Suppressor macrophage (primary cell): ENCODE results near the gene DIS3L2.
A peak's percentile ranks its signal among the peaks of the same experiment; 100 is the strongest.
"Not testable (repeated sequence)": the region's sequence is repeated elsewhere in the genome, so short reads cannot be mapped to it uniquely, and the experiment has no call there.

Experiments used
- DNase-seq, 4 experiments: peaks; one replicate each; pipeline ENCODE4 v3.0.0-alpha.2; 2020 to 2022

Gene DIS3L2

DNA sequence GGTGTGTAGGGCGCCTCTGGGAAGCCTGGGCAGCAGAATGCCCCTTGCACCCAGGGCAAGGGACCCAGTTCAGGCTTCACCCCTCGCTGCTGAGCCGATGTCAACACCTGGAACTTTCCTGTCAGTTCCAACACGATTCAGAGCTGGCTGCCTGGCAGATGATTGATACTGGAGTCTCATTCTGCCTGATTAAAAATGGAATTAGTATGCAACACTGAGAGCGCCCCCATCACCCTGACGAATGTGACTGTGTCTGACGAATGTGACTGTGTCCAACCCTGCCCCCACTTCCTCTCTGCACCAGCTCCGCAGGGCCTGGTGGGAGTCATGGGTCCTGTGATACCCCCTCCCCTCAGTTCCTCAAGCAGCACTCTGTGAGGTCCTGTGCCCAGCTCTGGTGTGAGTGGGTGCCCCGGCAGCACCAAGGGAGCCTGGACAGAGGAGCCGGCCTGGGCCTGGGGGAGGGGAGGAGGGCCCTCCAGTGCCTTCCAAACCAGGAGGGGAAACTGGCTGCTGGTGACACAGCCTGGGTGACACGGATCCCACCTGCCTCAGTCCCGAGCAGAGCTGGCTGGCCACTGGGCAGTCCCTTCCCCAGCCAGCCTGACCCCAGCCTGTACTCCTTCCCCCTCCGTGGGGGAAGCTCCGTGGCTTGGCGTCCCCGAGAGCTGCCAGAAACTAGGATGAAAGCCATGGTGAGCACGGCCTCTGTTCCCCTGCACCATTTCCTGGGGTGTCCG lies 375.6 kb downstream of the DIS3L2 start:
- peak; percentile 25 to 62 (median 48) for DNase-seq

DNA sequence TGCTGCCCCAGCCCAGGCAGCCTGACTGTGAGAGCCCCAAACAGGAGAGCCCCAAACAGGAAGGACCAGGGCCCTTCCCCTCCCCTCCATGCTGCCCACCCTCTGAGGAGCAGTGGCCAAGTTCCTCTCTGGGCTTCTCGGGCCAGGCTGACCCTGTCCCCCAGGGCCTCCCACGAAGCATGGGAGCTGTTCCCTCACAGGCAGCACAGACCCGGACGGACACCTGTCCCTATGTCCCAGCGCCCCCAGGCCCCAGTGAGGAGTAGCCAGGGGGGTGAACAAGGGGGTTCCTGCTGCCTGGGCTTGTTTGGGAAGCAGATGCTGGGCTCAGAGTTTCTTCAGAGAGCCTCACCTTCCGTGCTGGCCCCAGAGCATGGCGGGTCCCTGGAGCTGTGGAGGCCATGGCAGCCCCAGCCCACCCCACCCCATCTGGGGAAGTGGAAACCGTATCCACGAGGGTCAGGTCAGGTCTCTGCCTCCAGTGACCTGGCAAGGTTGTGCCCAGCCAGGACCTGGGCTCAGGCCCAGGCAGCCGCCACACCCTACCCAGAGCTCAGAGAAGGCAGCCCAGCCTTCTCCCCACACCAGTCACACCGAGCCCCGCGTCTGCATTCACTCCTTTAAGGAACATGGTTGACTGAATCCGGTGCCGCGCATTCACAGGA lies 376.7 kb downstream of the DIS3L2 start:
- not testable (repeated sequence) for DNase-seq

DNA sequence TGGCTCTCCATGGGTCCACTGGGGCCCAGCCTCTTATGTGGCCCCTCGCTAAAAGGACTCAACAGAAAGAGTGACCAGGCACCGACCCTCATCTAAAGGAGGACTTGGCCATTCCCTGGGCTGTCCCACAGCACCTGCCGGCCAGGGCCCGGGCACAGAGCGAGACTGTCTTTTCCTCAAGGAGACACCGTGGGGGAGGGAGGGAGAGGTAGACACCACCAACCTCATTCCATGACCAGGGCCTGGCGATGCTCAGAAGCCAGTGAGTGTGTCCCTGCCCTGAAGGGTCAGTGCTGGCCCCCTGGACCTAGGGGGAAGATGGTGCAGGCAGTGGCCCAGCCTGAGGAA lies 377.2 kb downstream of the DIS3L2 start:
- no peak for DNase-seq

DNA sequence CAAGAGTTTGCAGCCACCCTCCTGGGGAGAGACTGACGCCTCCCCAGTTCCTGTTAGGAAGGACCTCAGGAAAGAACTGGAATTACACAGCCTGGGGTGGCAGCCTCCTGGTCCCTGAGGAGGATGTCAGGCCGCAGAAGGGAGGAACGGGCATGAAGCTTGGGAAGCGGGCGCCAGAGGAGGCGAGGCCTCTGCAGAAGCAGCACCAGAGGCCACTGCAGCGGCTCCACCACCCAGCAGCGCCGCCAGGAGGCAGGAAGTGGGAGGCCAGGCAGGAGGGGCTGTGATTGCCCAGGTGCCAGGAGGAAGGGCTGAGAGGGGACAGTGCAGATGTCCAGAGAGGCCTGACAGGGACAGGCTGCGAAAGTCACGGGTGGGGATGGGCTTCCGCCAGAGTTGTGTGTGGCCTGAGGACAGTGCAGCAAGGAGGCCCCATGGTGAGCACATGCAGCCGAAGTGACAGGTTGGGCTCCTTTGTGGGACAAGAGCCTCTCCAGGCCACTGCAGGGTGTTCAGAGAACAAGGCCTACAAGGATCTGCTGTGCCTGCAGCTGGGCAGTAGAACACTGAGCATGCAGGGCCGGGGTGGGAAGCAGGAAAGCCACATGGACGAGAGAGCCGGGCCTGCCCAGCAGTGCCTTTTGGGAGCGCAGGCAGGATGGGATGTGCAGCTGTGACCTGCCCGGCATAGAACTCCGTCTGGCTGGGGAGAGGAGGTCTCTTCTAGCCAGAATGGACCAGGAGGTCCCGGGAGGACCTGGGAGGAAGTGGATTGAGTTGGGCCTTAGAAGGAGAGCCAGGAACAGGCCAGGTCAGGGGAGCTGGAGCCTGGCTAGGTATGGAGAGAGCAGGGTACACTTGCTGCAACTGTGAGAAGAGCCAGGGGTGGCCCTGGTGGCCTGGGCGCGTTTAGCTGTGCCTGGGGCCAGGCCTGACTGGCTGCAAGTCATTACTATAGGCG lies 377.9 kb downstream of the DIS3L2 start:
- DNase-seq: no peak

DNA sequence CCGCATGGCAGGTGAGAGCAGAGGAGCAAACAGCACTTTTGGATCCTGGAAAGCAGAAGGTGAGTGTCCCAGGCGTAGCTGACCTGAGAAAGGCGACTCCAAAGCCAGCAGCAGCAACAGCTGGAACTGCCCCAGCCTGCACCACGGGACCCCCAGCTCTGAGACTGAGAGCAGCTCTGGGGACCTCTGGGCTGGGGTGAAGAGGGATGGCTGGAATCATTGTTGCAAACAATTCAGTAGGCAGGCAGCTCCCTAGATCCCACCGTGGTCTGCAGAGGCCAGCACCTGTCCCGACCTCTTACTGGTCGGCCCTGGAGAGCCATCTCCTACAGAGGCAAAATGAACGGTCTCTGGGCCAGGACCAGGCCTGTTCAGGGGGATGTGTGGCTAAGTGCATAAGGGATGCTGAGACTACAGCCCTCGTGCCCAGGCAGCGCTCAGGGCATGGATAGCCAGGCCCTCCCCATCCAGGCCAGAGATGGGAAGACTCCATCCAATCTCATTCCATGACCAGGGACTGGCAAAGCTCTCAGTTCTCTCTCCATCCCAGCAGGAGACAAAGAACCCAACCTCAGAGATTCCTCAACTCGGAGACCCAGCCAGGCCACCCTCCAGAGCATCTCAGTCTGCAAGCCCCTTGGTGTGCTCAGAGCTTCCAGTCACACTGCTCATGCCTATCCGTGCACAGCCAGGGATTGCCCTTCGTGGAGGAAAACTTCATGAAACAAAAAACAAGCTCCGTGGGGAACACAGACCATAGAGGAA lies 378.8 kb downstream of the DIS3L2 start:
- DNase-seq: no peak

DNA sequence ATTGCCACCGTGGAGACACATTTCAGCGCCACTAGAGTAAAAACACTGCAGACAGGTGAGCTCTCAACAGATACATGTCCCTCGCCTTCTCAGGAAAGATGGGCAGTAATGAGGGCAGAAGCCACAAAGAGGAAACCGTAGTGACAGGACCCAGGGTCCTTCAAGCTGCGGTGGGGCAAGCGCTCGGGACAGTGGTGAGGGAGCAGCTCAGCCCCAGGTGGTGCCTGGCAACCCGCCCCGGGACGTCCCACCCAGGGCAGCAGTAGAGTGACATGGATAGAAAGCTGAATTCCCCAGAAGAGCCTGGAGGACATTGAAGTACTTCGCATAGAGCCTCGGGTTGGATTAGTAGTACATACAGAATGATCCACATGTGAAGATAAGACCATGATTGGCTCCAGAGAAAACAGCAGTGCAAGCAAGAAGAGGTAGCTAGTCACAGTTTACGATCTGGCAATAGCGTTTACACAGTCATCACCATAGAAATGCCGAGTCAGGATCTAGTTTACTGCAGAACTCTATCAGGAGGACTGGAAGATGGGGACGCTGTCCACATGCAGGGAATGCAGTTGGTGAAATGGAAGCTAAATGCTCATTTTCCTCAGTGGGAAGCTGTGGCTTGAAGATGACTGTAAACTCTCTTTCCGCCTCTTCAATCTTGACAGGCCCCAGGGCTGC lies 379.7 kb downstream of the DIS3L2 start:
- DNase-seq: no peak

DNA sequence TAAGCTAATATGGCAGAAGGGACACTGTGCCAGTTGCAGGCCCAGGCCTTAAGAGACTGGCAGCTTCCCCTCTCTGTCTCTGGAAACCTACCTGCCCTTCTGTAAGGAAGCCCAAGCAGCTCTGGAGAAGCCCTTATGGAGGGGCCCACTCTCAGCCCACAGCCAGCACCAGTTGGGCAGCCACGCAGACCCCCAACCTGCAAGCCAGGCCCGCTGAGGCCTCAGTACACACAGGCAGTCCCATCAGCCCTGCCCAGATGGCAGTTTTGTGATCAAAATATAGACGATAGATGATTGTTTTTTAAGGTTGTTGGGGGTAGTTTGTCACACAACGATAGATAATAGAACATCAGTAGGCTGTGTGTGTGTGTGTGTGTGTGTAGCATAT lies 380.2 kb downstream of the DIS3L2 start:
- DNase-seq: no peak

DNA sequence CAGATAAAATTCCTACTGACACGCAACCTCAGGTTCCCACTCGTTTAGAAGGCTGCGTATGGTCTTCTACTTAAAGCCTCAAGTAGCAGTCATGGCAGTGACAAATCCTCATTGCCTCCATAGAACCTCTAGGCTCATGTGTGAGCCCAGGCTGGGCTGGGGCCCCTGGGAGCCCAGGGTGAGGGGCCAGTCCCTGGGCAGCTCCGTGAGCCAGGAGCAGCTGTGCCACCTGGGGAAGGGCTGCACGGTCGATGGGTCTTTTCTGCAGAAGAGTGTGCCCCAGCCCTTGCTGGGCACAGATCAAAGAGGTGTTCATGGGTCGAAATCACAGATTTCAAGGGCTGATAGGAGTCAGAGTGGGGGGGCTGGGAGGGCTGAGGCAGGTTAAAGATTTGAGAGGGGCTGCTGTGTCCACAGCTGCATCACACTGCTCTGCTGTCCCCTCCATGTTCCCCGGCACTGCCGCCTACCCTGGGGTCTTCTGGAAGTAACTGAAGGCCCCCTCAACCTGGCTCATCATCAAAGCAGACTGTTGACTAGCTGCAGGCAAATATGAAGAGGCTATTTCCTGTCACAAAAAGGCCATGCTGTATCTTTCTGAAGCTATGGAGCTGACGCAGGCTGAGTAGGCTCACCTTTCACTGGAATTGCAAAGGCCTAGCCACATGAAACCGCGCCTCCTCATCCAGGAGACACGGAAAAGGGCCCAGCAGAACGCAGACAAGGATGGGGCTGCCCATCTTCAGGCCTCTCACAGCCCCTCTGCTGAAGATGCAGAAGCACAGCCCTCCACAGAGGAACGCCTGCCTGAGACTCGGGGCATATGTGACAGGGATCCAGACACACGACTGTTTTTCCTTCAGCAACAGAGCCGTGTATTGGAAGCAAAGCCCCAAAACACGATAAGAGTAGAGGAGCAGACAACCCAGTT lies 381.4 kb downstream of the DIS3L2 start:
- DNase-seq: no peak

DNA sequence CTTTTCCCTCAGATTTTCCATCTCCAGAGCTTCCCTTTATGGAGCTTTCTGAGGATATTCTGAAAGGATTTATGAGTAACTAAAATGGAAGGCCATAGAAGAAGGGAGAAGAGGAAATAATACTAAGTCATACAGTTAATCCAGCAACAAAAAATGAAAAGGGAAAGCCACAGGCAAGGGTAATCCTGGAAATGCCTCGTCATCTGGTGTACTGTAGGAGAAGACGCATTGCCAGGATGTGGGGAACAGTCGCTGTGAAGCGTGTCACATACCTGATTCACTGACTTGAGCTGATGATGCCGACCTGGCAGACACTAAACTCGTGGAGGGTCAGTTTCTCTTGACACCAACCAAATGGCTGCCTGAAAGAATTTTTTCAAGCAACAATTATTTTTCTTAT lies 382.3 kb downstream of the DIS3L2 start:
- no peak for DNase-seq

DNA sequence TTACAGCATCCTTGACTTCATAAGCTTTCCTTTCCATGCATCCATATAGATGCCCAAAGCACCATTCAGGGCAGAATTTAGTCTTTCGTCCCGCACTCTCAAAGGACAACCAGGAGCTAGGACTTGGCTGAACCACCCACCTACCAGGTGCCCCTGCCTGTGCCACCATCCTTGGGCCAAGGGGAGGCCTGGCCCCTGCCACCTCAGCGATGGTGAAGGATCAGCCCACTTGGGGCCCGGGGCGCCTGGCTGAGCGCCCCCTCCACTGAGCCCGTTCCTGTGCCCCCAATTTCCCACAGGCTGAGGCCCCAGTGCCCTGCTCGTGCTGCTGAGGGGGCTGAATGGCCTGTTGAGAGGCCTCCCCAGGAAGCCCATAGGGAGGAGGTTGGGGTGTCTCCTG lies 383.7 kb downstream of the DIS3L2 start:
- DNase-seq: no peak

DNA sequence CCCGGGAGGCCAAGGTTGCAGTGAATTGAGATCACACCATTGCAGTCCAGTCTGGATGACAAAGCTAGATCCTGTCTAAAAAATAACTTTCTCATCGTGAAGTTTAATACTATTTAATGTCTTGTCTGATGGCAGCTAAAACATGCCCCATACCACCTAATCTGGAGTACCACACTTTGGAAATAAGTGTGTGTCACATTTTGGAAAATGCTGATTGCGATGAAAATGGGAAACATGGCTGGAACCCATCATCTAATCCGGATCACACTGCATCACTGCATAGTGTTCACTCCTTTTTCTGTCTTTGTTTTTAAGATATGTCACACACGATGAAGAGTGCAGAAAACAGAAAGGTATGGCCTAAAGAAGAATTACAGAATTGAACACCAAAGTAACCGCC lies 385.9 kb downstream of the DIS3L2 start:
- DNase-seq: no peak

DNA sequence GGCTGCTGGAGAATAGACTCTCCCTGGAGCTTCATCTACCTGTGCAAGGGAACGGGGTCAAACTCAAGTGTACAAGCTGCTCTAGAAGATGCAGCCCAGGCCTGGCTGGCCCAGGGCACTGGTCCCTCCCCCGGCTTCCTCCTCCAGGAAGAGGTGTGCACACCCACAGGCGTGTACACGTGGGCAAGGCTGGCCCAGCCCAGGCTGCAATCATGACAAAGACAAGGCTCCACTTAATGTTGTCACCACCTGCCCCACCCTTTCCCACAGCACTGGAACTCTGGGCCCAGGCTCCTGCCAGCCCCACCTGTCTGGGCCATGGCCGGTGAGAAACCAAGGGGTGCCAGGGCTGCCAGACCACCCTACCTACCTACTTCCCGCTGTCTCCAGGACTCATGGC lies 387.4 kb downstream of the DIS3L2 start:
- no peak for DNase-seq

DNA sequence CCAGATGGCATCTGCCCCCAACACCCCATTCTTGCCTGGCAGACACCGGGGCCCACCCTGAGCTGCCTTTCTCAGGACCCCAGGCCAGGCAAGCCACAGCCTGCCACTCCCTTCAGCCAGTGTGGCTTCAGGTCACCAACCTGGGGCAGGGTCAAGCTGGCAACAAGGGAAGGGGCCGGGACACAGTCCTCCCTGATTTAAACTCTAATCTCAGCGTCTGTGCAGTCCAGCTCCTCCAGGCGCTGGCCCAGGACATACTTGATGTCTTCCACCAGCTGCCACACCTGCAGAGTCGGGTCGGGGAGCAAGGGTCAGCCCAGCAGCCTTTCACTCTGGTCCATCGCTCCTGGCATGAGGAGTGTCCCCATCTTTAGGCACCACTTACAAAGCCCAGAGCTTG lies 388.0 kb downstream of the DIS3L2 start:
- no peak for DNase-seq

DNA sequence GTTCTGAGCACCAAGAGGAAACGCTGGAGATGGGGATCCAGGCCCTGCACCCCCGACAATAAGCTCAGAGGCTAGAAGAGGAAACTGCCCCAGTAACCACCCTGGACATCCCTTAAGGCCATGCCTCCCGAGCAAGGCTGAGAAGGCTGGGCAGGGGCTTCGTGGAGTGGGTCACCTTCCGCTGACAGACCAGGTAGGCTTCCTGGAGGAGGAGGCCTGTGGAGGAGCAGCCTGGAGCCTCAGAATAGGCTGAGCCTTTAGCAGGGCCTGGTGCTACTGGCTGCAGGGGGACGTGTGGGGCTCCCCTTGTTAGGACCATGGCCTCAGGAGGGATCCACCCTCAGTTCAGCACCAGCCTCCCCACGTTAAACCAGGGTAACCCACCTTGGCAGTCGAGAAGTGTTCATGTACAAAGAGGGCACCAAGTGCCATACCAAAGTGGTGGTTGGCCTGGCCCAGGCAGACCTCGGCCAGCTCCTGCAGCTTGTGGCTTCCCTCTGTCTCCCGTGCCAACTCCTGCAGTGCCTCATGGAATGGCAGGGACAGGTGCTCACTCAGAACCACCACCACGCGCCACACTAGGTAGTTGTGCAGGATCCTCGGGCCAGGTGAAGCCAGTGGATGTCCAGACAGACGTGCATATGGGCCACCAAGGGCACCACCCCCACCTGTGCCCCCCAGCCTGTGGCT lies 388.6 kb downstream of the DIS3L2 start:
- DNase-seq: no peak

DNA sequence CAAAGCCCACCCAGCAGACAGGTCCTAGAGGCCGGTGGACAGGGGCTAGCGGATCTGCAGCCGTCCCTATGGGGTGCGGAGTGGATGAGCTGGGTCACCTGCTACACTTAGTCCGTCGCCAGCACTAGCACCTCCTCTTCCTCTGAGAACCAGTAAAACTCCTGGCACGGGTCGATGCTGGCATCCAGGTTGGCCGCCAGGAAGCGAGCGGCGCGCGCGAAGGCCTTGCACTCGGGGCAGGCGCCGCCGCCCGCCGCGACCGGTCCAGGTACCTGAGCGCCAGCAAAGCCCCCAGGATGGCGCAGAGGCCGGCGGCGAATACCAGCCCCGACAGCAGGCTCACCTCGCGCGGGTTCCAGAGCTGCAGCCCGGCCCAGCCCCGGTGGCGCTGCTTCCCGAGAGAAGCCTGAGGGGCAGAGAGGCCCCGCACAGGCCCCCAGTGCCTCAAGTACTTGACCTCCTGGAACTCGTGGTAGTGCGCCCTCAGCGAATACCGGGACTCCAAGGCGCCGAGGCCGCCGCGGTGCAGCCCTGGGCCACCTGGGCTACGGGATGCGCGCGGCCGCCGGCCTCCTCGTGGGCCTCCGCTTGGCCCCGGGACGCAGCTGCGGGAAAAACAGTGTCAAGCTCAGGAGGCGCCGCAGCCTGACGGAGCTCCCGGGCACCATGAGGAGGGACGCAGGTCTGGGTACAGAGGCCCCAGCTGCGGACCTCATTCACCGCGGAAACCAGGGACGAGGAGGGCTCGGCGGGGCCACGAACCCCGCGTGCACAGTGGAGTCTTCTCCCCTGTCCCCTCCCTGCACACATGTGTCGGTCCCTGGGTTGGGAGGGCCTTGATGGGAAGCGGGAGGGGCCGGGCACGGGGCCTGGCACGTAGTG lies 389.5 kb downstream of the DIS3L2 start:
- no peak for DNase-seq

DNA sequence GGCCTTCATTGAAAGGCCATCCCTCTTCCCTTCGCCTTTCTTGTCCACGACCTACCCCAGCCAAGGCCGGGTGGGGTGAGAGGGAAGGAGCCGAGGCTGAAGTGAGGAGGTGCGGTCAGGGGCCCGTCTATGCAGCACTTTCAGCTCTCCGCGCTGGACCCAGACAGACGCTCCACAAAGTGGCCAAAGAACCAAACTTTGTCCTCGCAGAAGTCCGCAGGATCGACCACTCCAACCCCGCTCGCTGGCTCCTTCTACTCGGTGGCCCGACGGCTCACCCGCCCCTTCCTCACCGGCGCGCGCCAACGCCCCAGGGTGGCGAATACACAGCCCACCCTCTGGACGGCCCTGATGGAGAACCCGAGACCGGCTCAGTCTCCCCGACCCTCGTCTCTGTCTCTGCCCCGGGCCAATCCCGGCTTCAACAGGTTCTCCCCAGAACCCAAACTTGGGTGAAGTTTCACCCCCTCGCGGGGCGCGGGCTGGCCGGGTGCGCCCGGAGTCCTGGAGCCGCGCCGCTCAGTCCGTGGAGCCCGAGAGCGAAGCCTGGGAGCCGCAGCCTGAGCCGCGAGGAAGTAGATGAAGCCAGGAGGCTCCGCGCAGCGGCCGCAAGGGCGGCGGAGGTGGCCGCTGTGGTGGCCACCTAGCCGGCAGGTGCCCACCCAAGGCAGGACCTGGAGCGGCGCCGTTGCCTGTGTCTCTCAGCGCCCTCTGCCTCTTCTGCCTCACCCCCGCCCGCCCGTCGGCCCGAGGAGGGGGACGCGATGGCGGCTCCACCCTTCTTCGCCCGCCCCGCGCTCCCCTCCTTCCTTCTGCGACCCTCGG lies 390.4 kb downstream of the DIS3L2 start:
- no peak for DNase-seq

DNA sequence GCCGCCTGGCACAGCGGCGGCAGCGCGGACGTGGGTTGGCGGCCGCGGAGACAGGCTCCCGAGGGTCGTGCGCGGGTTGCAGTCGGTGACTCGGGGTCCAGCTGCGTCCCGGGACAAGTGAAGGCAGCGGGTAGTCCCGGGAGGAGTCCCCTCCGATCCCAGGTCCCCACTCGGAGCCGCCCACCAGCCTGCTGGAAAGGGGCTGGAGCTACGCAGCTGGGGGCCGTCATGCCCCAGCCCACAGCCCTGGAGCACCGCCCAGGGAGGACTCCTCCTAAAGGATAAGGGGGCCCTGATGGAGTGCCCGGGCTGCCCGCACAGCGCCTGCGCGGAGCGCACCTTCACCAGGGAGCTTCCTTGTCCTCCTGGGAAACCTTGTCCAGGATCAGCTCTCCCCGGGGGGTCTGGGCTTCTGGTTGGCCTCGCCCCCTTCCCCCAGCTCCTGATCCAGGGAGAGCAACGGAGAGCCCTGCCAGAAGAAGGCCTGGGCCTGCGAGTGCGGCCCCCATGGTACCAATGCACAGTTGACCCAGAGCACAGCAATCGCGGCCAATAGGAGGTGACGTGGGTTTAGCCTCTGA lies 391.1 kb downstream of the DIS3L2 start:
- DNase-seq: no peak

DNA sequence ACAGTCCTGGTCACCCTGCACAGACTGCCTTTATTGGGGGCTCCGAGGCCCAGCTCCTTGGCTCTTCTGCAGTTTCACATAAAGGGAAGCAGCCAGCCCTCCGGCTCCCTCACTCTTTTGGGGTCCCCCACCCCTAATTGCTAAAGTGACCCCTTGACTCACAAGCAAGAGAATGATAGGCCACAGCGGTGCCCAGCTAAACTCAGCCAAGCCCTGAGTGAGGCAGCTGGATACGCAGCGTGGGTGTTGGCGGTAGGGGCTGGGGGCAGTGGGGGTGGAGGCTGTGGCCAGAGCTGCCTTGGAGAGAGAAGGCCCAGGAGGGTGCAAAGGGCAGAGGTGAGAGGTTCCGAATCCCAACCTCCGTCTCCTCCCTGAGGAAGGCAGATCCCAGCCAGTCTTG lies 391.6 kb downstream of the DIS3L2 start:
- DNase-seq: no peak
